Fibroblast of lung (primary cell): ENCODE data around the gene LIMCH1. TPM values are rescaled to one million over a fixed set of nuclear protein-coding genes. Genes with fewer than 3 reads are reported as not detected.

ENCODE experiments used
- DNase-seq, 2 donors: peaks; one replicate each; pipeline versions ENCODE4 v3.0.0 to v3.0.0-alpha.2; 2010; ENCODE audit warnings: low read depth in 2 of 2
- H2AFZ ChIP-seq: 2 replicates; pipeline ENCODE4 v1.5.1; 2012; ENCODE audit warnings: low read length, control low read depth, inconsistent platforms
- H3K27ac ChIP-seq: 2 replicates; pipeline ENCODE4 v1.5.1; 2011; ENCODE audit warnings: low read length, control low read depth; ENCODE audit not compliant: insufficient read depth
- H3K27me3 ChIP-seq: 2 replicates; pipeline ENCODE4 v1.5.1; 2011; ENCODE audit warnings: mild to moderate bottlenecking, low read length; ENCODE audit not compliant: control insufficient read depth, insufficient read depth
- H3K36me3 ChIP-seq: 2 replicates; pipeline ENCODE4 v1.5.1; 2011; ENCODE audit warnings: low read length; ENCODE audit not compliant: control insufficient read depth, insufficient read depth
- H3K4me1 ChIP-seq: 2 replicates; pipeline ENCODE4 v1.5.1; 2011; ENCODE audit warnings: low read length; ENCODE audit not compliant: control insufficient read depth, insufficient read depth; ENCODE audit errors: extremely low read depth
- H3K4me2 ChIP-seq: 2 replicates; pipeline ENCODE4 v1.5.1; 2011; ENCODE audit warnings: low read length, control low read depth; ENCODE audit not compliant: insufficient read depth; ENCODE audit errors: extremely low read depth
- H3K4me3 ChIP-seq, 4 experiments: fragments of 200-600 bp in 1 of 4; sonication (generic) in 1 of 4; replicated peaks in 1 of 4; 2 replicates each; pipeline ENCODE4 v1.5.1; 2011 to 2016; ENCODE audit warnings: low read length in 4 of 4, low read depth in 3 of 4, mild to moderate bottlenecking in 3 of 4, control low read depth in 2 of 4, inconsistent platforms in 1 of 4, mixed read lengths in 1 of 4; ENCODE audit not compliant: insufficient read depth in 1 of 4; ENCODE audit errors: control extremely low read depth in 1 of 4
- H3K79me2 ChIP-seq: 2 replicates; pipeline ENCODE4 v1.5.1; 2012; ENCODE audit warnings: mild to moderate bottlenecking, low read length, inconsistent platforms; ENCODE audit not compliant: control insufficient read depth, insufficient read depth
- H3K9ac ChIP-seq: 2 replicates; pipeline ENCODE4 v1.5.1; 2011; ENCODE audit warnings: mild to moderate bottlenecking, low read length, control low read depth; ENCODE audit not compliant: insufficient read depth
- H3K9me3 ChIP-seq: 2 replicates; pipeline ENCODE4 v1.5.1; 2012; ENCODE audit warnings: low read depth, low read length; ENCODE audit not compliant: control insufficient read depth, insufficient read depth
- H4K20me1 ChIP-seq: 2 replicates; pipeline ENCODE4 v1.5.1; 2011; ENCODE audit warnings: low read length; ENCODE audit not compliant: control insufficient read depth, insufficient read depth; ENCODE audit errors: extremely low read depth
- CTCF ChIP-seq, 2 donors: IDR thresholded peaks in 1 of 2; conservative IDR thresholded peaks in 1 of 2; 1 replicate in 1 of 2; 2 replicates in 1 of 2; pipeline ENCODE4 v1.5.1; 2011 to 2012; ENCODE audit warnings: low read length in 2 of 2, control low read depth in 1 of 2, inconsistent platforms in 1 of 2, low read depth in 1 of 2, mild to moderate bottlenecking in 1 of 2
- EZH2 ChIP-seq: IDR thresholded peaks from 2 replicates; pipeline ENCODE4 v1.5.1; 2012; ENCODE audit warnings: low read length, control low read depth, mild to moderate bottlenecking; ENCODE audit errors: missing control alignments
- polyA plus RNA-seq, 2 donors: library from polyadenylated mRNA; depleted of rRNA in 1 of 2; stranded (reverse) in 1 of 2; unstranded in 1 of 2; fragments of >200 nt; gene quantifications; 2 replicates each; pipeline ENCODE4 v1.2.1, GENCODE V29; 2011 to 2012; ENCODE audit warnings: missing spikeins in 1 of 2
- total RNA-seq: library from RNA; depleted of rRNA; stranded (reverse); fragments of >200 nt; gene quantifications from 2 replicates; pipeline ENCODE4 v1.2.1, GENCODE V29; 2014

Gene LIMCH1
- total and polyA plus RNA-seq, 2 donors (not counting 1 experiment from before 2014, with no cell fraction given) = 2.8 to 4.6 TPM

- H3K9ac ChIP-seq = no peak overlapping the region
- H3K4me1 ChIP-seq = no peaks in the 10 kb centered on the region
- H3K27me3 ChIP-seq = no peaks in the 10 kb centered on the region
- H3K9me3 ChIP-seq = no peaks in the 10 kb centered on the region
- no peak for TF ChIP-seq CTCF (conservative IDR thresholded peaks at IDR 0.05 in 1 of 2, IDR thresholded peaks at IDR 0.05 in 1 of 2; ENCODE audit: low read depth in 1 of 2, low read length in 2 of 2)
- no peak for TF ChIP-seq EZH2
- no peak overlapping the region for H3K27ac ChIP-seq
- H3K4me3 ChIP-seq = no peak overlapping the region
- no peaks in the 10 kb centered on the region for H3K36me3 ChIP-seq
- H4K20me1 ChIP-seq = no peaks in the 10 kb centered on the region
- DNase-seq = peak in 1 of 2 donors; percentile 62
- no peak overlapping the region for H2AFZ ChIP-seq
- no peaks in the 10 kb centered on the region for H3K79me2 ChIP-seq
- H3K4me2 ChIP-seq = no peak overlapping the region
These were observed 1.0 kb downstream of the LIMCH1 start for GRCh38 chr4:41538887-41539498.

- Histone ChIP-seq H3K9ac (no peak overlapping the region), H3K27ac (no peak overlapping the region), H3K4me3 (no peak overlapping the region)
These were observed 1.8 kb downstream of the LIMCH1 start for GRCh38 chr4:41539711-41540110.

GRCh38 chr4:41540687-41541086 is 2.7 kb downstream of the LIMCH1 start:
- DNase-seq = no peak
- no peaks in the 10 kb centered on the region for H3K4me1 ChIP-seq
- no peaks in the 10 kb centered on the region for H3K79me2 ChIP-seq
- no peaks in the 10 kb centered on the region for H3K9me3 ChIP-seq
- no peaks in the 10 kb centered on the region for H3K27me3 ChIP-seq
- no peak overlapping the region for H3K9ac ChIP-seq
- no peak overlapping the region for H2AFZ ChIP-seq
- H3K4me2 ChIP-seq = no peak overlapping the region
- no peak overlapping the region for H3K27ac ChIP-seq
- H3K36me3 ChIP-seq = no peaks in the 10 kb centered on the region
- TF ChIP-seq CTCF (conservative IDR thresholded peaks at IDR 0.05 in 1 of 2, IDR thresholded peaks at IDR 0.05 in 1 of 2; ENCODE audit: low read depth in 1 of 2, low read length in 2 of 2) = no peak
- no peak for TF ChIP-seq EZH2
- H3K4me3 ChIP-seq = no peak overlapping the region
- H4K20me1 ChIP-seq = no peaks in the 10 kb centered on the region

More at GRCh38 chr4:41539711-41540110, 1.8 kb downstream of the LIMCH1 start:
- no peaks in the 10 kb centered on the region for H3K79me2 ChIP-seq
- no peaks in the 10 kb centered on the region for H3K9me3 ChIP-seq
- no peak overlapping the region for H2AFZ ChIP-seq
- H3K4me2 ChIP-seq = no peak overlapping the region
- TF ChIP-seq EZH2 = no peak
- TF ChIP-seq CTCF (conservative IDR thresholded peaks at IDR 0.05 in 1 of 2, IDR thresholded peaks at IDR 0.05 in 1 of 2; ENCODE audit: low read depth in 1 of 2, low read length in 2 of 2) = no peak
- H3K36me3 ChIP-seq = no peaks in the 10 kb centered on the region
- no peak for DNase-seq
- H3K27me3 ChIP-seq = no peaks in the 10 kb centered on the region
- H3K4me1 ChIP-seq = no peaks in the 10 kb centered on the region
- no peaks in the 10 kb centered on the region for H4K20me1 ChIP-seq
